HG02938 (cell line): Measurements from ENCODE around the gene RASGRP2.
A peak's percentile ranks its signal among the peaks of the same experiment; 100 is the strongest.

Experiments used
- ATAC-seq: cut with Tn5 transposase; IDR thresholded peaks from one replicate; pipeline ENCODE4 v1.9.1; 2021; ENCODE audit warnings: mild to moderate bottlenecking, moderate library complexity; ENCODE audit not compliant: unreplicated experiment

Gene RASGRP2

DNA sequence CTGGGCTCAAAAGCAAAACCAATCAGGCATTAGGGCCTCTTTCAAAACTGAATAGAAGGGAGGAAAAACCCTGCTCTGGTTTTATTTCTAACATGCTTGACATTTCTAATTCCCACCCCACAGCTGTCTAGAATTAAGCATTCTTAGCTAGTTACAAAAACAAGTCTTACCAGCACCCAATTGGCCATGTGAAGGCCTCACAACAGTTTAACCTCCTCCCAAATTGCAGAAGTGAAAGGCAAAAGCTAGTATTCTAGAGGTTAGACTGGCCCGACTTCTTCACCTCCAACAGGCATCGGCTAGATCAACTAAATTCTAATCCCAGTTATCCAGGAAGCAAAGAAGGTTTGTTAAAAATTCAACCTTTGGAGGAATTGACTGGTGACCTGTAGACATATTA lies 27.9 kb upstream of the RASGRP2 start:
- peak; percentile 51 for ATAC-seq

DNA sequence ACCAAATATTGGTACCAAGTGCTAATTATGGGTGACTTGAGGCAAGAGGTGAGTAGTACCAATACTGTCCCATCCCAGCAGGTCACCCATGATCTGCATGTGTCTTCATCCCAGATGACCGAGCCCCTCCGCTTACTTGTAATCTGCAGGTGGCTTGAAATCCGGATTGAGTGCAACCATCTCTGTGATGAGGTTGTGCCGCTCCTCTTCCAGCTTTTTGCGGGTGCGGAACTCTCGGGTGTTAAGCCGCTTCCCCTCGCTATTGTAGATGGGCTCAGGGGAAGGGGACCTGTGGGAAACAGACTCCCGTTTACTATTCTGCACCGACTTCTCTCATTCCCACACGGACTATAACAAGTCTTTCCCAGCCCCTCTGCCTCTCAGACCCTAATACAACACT lies 26.2 kb upstream of the RASGRP2 start:
- no peak for ATAC-seq

DNA sequence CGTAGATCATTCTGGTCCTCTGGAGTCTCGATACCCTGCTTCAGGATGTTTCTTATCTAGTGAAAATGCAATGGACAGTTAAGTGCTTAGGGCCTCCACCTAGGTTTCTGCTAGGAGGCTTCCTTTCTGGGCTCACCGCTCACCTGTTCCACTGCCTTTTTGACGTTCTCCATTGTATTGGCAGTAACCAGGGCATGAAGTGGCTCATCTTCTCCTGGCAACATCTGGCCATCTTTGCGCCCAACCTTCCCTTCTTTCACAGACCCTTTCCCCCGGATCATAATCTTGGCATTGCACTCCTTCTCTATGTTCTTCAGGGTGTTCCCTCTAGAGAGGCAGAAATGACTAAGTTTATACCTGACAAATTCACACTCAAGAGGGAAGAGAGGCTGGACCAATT lies 25.3 kb upstream of the RASGRP2 start:
- ATAC-seq, result no peak

DNA sequence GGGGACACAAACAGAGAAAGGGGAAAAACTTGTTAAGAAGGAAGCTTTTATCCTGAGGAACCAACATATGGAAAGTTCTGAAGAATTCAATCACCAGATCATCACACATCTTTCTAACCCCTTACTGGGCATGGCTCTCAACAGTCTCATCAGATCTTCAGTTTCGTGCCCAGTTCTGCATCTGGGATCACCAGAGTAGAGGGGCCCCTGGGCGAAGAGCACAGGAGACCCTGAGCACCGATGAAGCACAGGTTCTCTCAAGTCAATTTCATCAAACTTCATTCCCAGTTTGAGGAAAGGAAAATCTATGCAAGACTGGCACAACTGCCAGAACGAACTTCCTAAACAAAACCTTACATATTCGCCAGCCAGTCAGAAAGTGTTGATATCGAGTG lies 24.4 kb upstream of the RASGRP2 start:
- ATAC-seq, result no peak

DNA sequence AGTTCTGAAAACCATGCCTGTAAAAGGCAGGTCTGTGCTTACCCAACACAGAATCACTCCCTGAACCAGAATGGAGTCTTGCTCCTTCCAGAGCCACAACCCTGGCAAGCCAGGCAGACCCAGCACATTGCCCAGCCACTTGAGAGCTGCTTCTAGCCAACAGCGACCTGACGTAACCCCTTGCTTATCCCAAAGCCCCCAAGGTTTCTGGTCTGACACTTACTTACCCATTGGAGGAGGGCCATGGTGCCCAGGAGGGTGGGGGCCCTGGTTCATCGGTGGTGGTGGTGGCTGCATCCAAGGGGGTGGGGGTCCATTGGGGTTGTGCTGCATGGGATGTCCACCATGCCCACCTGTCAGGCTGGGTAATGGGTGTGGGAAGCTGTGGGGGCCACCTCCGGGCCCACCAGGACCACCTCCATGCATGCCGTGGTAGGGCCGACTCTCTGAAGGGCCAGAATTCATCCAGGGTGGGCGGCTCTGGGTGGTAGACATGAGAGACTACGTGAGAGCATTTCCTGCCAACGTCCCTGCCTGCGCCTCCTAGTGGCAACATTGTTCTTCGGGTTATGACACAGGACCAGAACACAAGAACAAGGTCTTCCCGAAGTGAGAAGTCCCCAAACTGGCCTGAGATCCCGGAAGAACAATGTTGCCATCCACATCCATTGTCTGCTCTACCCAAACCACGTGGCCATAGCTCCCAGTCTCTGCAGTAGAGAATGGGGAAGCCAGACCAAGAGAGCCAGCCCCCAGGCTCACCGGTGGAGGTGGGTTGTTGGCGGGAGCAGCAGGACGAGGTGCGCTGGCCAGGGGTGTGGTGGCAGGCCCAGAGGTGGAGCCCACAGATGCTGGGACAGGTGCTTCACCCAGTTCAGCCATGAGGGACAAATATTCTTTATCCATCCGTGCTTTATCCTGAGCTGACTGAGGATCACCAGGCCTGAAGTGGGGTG lies 23.7 kb upstream of the RASGRP2 start:
- ATAC-seq, result no peak

DNA sequence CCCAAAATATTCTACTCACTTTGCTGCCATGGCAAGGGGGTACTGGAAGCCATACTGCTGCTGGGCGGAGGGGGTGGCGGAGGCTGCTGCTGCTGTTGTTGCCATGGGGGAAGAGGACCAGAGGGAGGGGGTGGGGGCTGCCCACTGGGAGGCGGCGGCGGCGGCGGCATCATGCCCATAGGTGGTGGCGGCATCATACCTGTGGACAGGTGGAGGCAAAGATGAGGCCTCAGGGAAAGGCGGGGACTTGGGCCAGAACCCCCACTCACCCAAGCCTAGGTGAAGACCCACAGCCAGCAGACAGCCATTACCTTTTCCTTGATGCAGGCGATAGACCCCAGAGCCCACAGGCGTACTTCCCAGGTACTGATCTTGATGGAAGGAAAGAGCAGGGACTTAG lies 22.9 kb upstream of the RASGRP2 start:
- ATAC-seq, result no peak

DNA sequence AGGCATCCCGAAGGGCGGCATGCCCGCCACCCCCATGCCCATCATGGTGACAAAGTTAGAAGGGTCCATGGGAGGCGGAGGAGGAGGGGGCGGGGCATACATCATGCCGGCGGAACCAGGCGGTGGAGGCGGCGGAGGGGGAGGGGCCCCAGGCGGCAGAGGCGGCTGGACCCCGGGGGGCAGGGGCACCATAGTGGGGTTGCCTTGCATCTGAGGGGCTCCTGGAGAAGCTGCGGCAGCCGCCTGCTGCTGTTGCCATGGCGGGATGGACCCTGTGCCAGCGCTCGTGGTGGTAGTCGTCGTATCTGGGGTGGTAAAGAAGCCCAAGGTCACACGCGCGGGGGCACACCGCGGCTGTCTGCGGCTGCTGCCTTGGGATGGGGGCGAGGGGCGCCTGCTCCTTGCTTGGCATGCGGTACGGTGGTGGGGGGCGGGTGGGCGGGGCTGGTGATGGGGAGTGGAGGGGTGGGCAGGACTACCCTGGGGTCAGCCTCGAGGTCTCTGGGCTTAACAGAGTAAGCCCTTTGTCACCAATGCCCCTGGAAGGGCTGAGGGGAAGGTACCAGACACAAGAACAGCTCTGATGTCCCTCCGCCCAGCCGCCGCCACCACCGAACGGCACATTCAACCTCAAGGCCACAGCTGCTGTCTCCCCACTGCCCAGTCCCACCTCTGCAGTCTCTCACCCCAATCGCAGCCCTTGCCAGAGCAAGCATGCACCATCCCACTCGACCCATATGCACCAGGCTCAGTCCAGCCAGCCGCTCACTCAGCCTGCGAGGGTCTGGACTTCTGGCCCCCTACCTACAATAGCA lies 22.1 kb upstream of the RASGRP2 start:
- ATAC-seq, result no peak

DNA sequence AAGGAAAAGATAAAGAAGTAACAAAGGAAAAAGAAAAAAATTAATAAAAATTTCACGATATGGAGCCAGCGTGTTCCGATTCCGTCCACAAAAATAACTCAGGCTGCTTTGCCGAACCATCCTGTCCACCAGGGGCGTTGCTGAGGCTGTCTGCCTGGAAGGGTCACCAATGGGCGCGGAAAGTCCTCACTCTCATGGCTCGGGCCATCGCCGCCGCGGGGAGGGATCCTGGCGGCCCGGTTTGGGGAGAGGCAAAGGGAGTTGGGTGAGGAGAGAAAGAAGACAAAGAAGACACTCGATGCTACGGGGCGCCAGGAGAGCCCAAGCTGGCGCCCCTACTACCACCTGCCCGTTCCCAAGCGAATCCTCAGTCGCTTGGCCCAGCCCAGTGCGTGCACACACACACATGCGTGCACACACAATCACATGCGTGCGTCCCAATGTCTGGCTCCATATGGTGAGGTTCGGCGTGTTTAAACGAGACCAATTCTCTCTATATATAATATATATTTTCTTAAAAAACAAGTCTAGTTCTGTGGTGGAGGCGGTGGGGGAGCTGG lies 21.4 kb upstream of the RASGRP2 start:
- no peak for ATAC-seq

DNA sequence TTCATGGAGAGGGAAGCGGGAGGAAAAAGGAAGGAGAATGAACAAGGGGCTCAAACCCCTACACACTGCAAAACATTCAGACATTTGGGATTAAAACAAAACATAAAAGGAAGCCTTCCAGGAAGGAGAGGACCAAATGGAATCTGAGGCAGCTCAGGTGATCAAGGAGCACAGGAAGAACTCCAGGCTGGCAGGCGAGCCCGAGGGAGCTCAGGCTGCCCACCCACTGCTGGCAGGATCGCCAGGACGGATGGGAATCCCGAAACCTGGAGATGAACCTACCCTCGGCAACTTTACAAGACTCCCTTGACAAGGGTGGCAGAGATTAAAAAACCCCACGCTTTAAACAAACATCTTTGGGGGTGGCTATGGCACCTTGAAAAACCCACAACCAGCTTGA lies 20.8 kb upstream of the RASGRP2 start:
- no peak for ATAC-seq

DNA sequence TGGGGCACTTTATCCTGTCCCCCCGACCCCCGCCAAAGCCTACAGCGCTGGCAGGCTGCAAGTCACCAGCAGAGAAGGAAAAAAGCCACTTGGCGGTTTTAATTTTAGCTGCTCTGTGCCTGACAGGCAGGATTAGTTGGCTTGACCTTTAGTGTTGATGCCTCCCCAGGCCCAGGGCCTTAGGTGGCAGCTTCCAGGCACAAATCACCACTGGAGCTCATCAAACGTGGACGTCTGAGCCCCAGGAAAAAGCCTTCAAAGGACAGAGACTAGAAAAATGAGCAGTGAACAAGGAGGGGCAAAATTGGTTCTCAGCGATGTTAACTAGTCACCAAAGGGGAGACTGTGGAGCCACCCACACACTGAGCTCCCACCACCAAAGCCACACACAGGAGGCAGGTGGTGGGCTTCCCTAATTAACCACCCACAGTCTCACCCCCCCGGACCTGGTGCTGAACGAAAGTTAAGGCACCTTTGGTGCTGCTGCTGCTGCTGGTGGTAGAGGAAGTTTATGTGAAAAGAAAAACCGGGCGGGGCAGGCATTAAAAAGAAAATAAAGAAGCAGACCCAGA lies 20.2 kb upstream of the RASGRP2 start:
- ATAC-seq, result no peak

DNA sequence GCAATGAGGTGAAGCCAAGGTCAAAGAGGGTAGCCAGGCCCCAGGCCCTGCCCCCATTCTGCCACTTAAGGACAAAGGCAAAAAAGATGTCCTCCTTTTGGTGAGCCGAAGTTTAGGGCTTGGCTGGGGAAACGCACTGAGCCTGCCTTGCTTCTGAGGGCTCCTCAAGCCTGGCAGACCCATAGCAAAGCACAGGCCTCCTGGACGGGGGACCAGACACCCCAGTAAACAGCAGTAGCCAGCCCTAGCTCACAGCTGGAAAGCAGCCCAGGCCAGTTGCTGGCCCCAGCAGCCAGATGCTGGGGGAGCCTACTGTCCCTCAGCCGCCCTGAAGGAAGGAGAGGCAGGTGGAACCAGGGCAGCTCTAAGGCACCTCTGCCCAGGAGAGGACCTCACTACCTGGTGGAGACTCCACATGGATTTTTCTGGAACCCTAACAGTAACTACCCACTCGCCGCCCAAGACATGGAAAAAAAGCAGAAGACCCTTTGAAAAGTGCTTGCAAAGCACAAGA lies 19.6 kb upstream of the RASGRP2 start:
- no peak for ATAC-seq

DNA sequence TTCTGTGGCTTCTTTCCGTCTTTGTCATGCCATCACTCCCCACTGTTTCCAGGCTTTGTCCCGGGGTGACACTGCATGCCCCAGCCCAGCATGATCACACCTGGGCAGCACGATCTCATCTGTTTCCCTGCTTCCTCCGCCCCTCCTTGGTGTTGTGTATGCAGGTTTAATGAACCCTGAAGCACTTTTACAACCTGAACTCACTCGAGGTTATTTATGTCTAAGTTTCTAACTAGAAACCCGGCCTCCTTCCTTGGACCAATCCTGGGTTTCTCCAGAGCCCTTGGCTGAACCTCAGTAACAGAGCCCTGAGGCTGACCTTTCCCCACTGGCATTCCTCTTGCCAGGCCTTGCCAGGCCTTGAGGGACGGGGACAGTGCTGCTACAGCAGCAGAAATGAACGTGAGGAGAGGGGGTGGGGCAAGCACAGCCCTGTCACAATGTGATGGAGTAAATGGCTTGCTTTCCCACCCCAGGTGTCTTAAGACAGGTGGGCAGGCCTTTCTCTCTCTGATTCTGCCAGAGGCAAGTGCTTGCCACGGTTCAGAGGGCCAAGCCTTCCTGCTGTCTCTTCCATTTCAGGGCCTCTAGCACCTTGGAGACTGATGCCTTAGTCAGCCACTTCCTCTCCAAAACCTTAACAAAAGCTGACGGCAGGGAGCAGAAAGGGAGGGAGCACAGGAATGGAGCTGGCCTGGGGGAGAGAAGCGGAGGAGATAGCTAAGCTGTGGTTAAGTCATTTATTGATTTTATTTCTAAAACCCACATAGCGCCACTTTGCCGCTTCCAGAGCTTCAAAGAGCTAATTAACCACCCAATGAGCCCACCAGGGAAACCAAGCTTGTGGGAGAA lies 19.0 kb upstream of the RASGRP2 start:
- ATAC-seq, result no peak

DNA sequence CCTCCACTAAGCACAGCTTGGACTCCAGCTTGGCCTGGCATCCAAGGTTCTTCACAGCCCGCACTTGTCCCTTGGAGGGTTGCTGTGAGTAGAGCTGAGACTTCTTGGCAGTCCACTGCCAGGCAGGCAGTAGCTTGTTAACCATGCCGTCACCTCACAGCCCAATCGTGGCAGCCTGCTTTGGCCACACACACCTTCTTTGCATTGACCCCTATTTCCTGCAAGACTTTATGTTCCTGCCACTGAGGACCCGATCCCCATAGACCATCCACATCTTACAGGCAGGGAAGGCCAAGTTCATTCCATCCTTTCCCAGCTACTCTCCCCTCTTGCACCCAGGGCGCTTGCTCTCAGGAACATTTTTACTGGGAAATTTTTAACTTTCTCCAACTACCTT lies 18.3 kb upstream of the RASGRP2 start:
- ATAC-seq, result no peak

DNA sequence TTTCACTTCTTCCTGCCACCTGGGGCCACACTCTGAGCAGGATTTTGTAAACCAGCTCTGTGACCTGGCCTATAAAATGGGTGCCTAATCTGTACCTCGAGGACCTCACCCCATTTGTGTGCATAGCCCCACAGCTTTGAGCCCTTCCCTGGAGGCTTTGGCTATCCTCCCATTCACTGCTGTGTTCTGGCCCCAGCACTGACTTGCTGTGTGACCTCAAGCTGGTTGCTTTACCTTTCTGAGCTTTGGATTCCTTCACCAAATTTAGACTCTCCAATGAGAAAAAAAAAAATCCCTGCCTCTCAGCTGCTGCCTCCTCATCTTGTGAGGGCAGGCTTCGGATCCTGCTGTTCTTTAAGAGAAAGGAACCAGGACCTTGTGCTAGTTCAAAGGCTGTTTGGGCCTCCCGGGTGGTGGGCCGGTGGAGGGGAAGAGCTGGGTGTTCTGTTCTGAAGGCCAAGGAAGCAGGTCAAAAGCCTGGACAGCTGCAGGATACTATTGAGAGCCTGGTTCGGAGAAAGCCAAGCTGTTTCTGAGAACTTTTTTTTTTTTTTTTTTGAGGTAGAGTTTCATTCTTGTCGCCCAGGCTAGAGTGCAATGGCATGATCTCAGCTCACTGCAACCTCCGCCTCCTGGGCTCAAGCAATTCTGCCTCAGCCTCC lies 16.9 kb upstream of the RASGRP2 start:
- no peak for ATAC-seq

DNA sequence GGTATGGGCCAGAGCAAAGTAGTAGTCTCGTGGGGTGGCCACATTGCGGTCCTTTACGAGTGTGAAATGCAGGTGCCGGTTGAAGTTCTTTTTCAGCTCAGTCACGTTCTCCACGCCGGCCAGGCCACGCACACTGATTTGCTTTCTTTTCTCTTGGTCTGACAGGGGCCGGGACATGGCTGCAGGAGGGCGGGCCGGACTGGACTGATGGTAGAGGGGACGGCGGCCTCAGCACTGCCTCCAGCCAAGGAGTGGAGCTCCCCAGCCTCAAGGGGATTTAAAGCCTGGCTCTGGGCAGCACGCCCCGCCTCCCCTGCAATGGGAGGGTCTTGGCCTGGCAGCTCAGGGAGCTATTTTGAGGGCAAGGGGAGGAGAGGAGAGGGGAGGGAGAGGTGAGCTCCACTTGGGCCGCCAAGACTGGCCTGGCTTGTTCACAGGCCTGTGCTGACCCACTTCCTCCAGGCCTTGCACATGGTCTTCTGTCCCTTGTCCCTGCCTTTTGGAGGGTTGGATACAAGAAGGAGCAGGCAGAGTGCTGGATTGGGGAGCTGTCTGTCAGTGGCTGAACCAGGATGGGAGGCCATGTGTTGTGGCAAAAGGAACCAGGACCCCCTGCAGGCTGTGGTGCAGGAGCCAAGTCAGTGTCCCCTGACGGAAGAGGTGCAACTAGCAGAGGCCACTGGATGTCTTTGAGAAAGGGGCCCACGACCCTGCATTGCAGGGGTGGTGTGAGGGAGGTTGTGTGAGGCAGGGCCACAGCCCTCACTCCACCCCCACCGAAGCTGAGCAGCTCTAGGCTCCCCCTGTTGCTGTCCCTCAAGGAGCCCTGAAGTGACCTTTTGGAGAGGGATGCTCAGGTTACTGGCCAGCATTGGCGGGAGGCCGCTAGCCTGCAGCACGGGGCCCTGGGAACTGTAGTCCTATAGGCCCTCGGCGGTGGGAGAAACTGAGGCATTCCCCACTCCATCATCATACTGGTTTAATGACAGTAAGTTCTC lies 16.1 kb upstream of the RASGRP2 start, which contains the start of gene PYGM:
Gene PYGM, minus strand, starts transcription at position 253 of the 998 bp plus-strand sequence. Its CDS starts 76 bp downstream, at position 177.
- ATAC-seq, result no peak

DNA sequence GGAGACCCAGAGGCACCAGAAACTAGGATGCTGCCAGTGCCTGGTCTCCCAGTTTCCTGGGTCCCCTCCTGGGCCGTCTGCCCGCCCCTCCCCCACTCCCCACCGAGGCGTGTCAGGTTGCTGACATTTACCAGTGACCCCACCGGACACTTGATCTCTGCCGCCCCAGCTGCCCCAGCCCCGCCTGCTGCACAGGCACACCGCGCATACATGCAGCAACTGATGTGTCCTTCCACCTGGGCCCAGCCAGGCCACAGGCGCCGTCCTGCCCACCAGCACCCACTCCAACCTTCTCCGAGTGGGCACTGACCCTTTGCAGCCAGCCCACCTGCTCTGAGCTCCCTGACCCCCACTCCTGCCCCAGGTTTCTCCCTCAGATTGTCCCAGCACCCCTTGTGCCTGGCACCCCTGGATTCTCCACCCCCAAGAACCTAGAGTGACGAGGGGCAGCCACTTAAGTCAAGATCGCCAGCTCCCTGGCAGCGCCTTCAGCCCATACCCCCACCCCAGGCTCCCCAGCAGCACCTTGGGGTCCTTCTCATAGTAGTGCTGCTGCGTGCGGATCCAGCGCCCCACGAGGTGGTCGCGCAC lies 15.3 kb upstream of the RASGRP2 start:
- ATAC-seq, result no peak

DNA sequence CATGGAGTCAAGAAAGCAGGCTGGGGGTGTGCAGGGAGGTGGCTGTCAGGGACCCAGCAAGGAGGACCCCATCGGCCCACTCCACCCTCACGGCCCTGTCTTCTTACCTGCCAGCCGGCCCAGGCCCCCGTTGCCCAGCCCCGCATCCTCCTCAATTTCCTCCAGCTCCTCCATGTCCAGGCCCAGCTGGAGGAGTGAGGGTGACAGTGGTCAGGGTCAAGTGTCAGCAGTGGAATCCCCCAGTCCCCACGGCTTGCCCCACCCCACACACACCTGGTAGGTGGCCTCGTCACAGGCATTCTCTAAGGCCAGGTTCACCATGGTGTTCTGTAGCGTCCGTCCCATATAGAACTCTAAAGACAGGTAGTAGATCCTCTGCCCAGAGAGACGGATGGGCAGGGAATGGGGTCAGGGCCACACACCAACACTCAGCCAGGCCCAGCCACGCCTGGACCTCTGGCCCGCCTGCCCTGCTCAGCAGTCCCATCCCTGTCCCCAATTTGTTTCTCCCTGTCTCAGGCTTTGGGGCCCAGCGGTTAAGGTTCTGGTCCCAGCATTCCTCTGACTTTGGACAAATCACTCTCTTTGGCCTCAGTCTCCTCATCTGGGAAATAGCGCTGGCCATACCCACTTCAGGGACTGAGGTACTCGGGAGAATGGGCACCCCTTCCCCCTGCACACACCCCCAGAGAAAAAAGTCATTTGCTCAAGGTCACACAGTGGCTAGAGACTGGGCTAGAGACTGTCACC lies 14.6 kb upstream of the RASGRP2 start:
- ATAC-seq, result no peak
